Muscle of back (tissue), 11 donors: ENCODE data around the gene PNKD. TPM values are rescaled to one million over a fixed set of nuclear protein-coding genes. Genes with fewer than 3 reads are reported as not detected.

ENCODE experiments used
- DNase-seq, 3 donors: peaks; one replicate each; pipeline versions ENCODE4 v3.0.0 to v3.0.0-alpha.2; 2013
- polyA plus RNA-seq, 10 donors: library from polyadenylated mRNA; unstranded; fragments of 120-200 nt; gene quantifications; one replicate each; pipeline ENCODE4 v1.2.1, GENCODE V29; 2013; ENCODE audit not compliant: insufficient read length in 10 of 10

PNKD gene
- polyA plus RNA-seq, 10 donors, result 40.3 to 56.1 (median 44.9) TPM

- DNase-seq, result peak; percentile 55 to 94 (median 87)
Observed at GRCh38 chr2:218367415-218368149, 97.3 kb downstream of the PNKD start.

GRCh38 chr2:218368150-218368528, 97.8 kb downstream of the PNKD start:
- DNase-seq, result no peak

- no peak for DNase-seq
Observed at GRCh38 chr2:218368621-218369153, 98.4 kb downstream of the PNKD start.

GRCh38 chr2:218369330-218369729, 99.0 kb downstream of the PNKD start:
- no peak for DNase-seq

- no peak for DNase-seq
Observed at GRCh38 chr2:218370410-218371063, 100.2 kb downstream of the PNKD start.

- no peak for DNase-seq
Observed at GRCh38 chr2:218371983-218372350, 101.6 kb downstream of the PNKD start.

GRCh38 chr2:218374795-218375194, 104.5 kb downstream of the PNKD start:
- no peak for DNase-seq

GRCh38 chr2:218375212-218375611, 104.9 kb downstream of the PNKD start:
- peak in 1 of 3 donors; percentile 42 for DNase-seq

GRCh38 chr2:218378053-218378452, 107.7 kb downstream of the PNKD start:
- DNase-seq, result no peak

- no peak for DNase-seq
Observed at GRCh38 chr2:218381916-218382366, 111.6 kb downstream of the PNKD start, which contains the start of gene SLC11A1. Gene SLC11A1 (plus strand): TSS chr2:218382273. CDS start chr2:218382369, 96 bp downstream.

GRCh38 chr2:218382785-218383184, 112.5 kb downstream of the PNKD start:
- no peak for DNase-seq

- DNase-seq, result no peak
Observed at GRCh38 chr2:218383892-218384519, 113.7 kb downstream of the PNKD start.

GRCh38 chr2:218384975-218385374, 114.7 kb downstream of the PNKD start:
- DNase-seq, result no peak

- DNase-seq, result no peak
Observed at GRCh38 chr2:218386505-218387368, 116.4 kb downstream of the PNKD start.

- peak in 2 of 3 donors; percentile 46 to 80 for DNase-seq
Observed at GRCh38 chr2:218387369-218388194, 117.3 kb downstream of the PNKD start.

GRCh38 chr2:218389333-218390150, 119.2 kb downstream of the PNKD start:
- DNase-seq, result no peak

- no peak for DNase-seq
Observed at GRCh38 chr2:218391202-218391601, 120.9 kb downstream of the PNKD start.

- DNase-seq, result no peak
Observed at GRCh38 chr2:218392459-218392858, 122.1 kb downstream of the PNKD start.

GRCh38 chr2:218392891-218393462, 122.7 kb downstream of the PNKD start:
- no peak for DNase-seq
